IPS-20b (cell line): Measurements from ENCODE around the gene STPG1.

Experiments used
- H3K27ac ChIP-seq: one replicate; pipeline ENCODE4 v1.5.1; 2013; ENCODE audit warnings: low read length
- H3K27me3 ChIP-seq: 2 replicates; pipeline ENCODE4 v1.6.1; 2013; ENCODE audit warnings: mild to moderate bottlenecking, low read length, inconsistent platforms; ENCODE audit not compliant: insufficient read depth
- H3K36me3 ChIP-seq: 2 replicates; pipeline ENCODE4 v1.6.1; 2013; ENCODE audit warnings: low read depth, mild to moderate bottlenecking, inconsistent platforms, low read length, moderate library complexity; ENCODE audit not compliant: insufficient read depth
- H3K4me1 ChIP-seq: 2 replicates; pipeline ENCODE4 v1.6.1; 2013; ENCODE audit warnings: mild to moderate bottlenecking, control low read depth, inconsistent platforms, low read length, moderate library complexity; ENCODE audit not compliant: insufficient read depth
- H3K4me3 ChIP-seq: 2 replicates; pipeline ENCODE4 v1.5.1; 2013; ENCODE audit warnings: mild to moderate bottlenecking, low read length, inconsistent platforms
- H3K9ac ChIP-seq: 2 replicates; pipeline ENCODE4 v1.6.1; 2013; ENCODE audit warnings: low read depth, mild to moderate bottlenecking, inconsistent platforms, low read length, moderate library complexity
- H3K9me3 ChIP-seq: 2 replicates; pipeline ENCODE4 v1.6.1; 2013; ENCODE audit warnings: mild to moderate bottlenecking, low read depth, low read length, inconsistent platforms; ENCODE audit not compliant: insufficient read depth

The STPG1 gene

GRCh38 chr1:24443241-24443656, 29.7 kb upstream of the STPG1 start:
- no peak overlapping the region for H3K27ac ChIP-seq
- H3K4me3 ChIP-seq = no peak overlapping the region
- H3K9me3 ChIP-seq = no peaks in the 10 kb centered on the region

DNA sequence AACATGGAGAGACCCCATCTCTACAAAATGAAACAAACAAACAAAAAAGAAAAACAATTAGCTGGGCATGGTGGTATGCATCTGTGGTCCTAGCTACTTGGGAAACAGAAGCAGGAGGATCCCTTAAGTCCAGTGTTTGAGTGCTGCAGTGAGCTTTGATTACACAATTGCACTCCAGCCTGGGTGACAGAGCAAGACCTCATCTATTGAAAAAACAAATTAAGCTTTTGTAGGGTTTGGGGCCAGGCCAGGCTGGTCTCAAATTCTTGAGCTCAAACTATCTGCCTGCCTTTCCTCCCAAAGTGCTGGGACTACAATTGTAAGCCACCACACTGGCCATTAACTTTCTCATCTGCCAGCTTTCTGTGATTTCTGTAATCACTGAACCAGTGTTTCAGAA, 29.2 kb upstream of the STPG1 start:
- Histone ChIP-seq H3K36me3 (no peaks in the 10 kb centered on the region), H3K27ac (no peak overlapping the region), H3K9ac (no peak overlapping the region), H3K27me3 (no peaks in the 10 kb centered on the region), H3K4me3 (no peak overlapping the region), H3K9me3 (no peaks in the 10 kb centered on the region), H3K4me1 (peaks cover 15% of the 10 kb centered on the region; the same call in 1 of the 2 replicates)

More at GRCh38 chr1:24443241-24443656, 29.7 kb upstream of the STPG1 start:
- Histone ChIP-seq H3K27me3 (no peaks in the 10 kb centered on the region), H3K4me1 (peaks cover 13% of the 10 kb centered on the region; the same call in 1 of the 2 replicates), H3K9ac (no peak overlapping the region), H3K36me3 (no peaks in the 10 kb centered on the region)

DNA sequence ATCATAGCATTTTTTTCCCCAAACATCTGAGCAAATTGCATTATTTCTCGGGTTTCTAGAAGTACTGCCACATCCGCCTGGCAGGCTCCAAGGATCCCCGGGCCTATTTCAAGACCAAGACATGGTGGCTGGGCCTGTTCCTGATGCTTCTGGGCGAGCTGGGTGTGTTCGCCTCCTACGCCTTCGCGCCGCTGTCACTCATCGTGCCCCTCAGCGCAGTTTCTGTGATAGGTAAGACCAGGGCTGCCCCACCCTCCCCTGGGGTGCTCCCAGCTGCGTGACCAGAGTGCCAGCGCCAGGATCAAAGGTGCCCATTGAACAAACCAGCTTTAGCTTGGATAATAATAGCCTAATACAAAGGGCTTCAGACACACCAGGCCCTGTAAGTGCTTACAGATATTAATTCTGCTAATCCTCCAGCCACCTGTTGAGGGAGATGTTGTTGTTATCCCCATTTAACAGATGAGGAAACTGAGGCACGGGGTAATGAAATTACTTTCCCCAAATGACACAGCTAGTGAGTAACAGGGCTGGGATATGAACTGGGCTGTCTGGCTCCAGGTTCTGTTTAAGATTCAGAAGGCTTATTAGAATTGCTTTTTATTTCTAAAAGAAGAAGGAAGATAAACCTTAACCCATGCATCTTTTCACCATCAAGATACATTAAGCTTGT, 28.6 kb upstream of the STPG1 start:
- H3K27ac ChIP-seq = no peak overlapping the region
- H3K9ac ChIP-seq = no peak overlapping the region
- no peaks in the 10 kb centered on the region for H3K9me3 ChIP-seq
- H3K4me1 ChIP-seq = peaks cover 15% of the 10 kb centered on the region; the same call in 1 of the 2 replicates
- H3K4me3 ChIP-seq = no peak overlapping the region
- H3K36me3 ChIP-seq = no peaks in the 10 kb centered on the region
- H3K27me3 ChIP-seq = no peaks in the 10 kb centered on the region

- peaks cover 15% of the 10 kb centered on the region; the same call in 1 of the 2 replicates for H3K4me1 ChIP-seq
Observed at GRCh38 chr1:24441480-24441879, 27.9 kb upstream of the STPG1 start.

GRCh38 chr1:24440436-24440835, 26.9 kb upstream of the STPG1 start:
- Histone ChIP-seq H3K9ac (no peak overlapping the region), H3K4me1 (peaks cover 15% of the 10 kb centered on the region; the same call in 1 of the 2 replicates), H3K27me3 (no peaks in the 10 kb centered on the region), H3K4me3 (no peak overlapping the region), H3K9me3 (no peaks in the 10 kb centered on the region), H3K27ac (no peak overlapping the region), H3K36me3 (no peaks in the 10 kb centered on the region)

More at GRCh38 chr1:24441480-24441879, 27.9 kb upstream of the STPG1 start:
- Histone ChIP-seq H3K27ac (no peak overlapping the region), H3K36me3 (no peaks in the 10 kb centered on the region), H3K9ac (no peak overlapping the region), H3K27me3 (no peaks in the 10 kb centered on the region), H3K4me3 (no peak overlapping the region), H3K9me3 (no peaks in the 10 kb centered on the region)

GRCh38 chr1:24438423-24438901, 24.9 kb upstream of the STPG1 start:
- H3K27me3 ChIP-seq = no peaks in the 10 kb centered on the region
- no peaks in the 10 kb centered on the region for H3K36me3 ChIP-seq
- H3K4me3 ChIP-seq = no peak overlapping the region
- H3K4me1 ChIP-seq = peaks cover 13% of the 10 kb centered on the region; the same call in 1 of the 2 replicates
- H3K27ac ChIP-seq = no peak overlapping the region
- H3K9ac ChIP-seq = no peak overlapping the region
- no peaks in the 10 kb centered on the region for H3K9me3 ChIP-seq

GRCh38 chr1:24437631-24438396, 24.2 kb upstream of the STPG1 start:
- no peaks in the 10 kb centered on the region for H3K9me3 ChIP-seq
- no peaks in the 10 kb centered on the region for H3K27me3 ChIP-seq
- no peak overlapping the region for H3K4me3 ChIP-seq
- H3K9ac ChIP-seq = no peak overlapping the region
- H3K36me3 ChIP-seq = no peaks in the 10 kb centered on the region
- 0 out of 2 replicates have a peak, but pooled peaks cover 8% of the 10 kb centered on the region for H3K4me1 ChIP-seq
- H3K27ac ChIP-seq = no peak overlapping the region

- Histone ChIP-seq H3K36me3 (no peaks in the 10 kb centered on the region), H3K4me3 (no peak overlapping the region), H3K9me3 (no peaks in the 10 kb centered on the region), H3K4me1 (0 out of 2 replicates have a peak, but pooled peaks cover 8% of the 10 kb centered on the region), H3K27ac (no peak overlapping the region), H3K9ac (no peak overlapping the region), H3K27me3 (no peaks in the 10 kb centered on the region)
Observed at GRCh38 chr1:24435782-24436365, 22.3 kb upstream of the STPG1 start.

- H3K9ac ChIP-seq = no peak overlapping the region
- no peaks in the 10 kb centered on the region for H3K36me3 ChIP-seq
- H3K4me1 ChIP-seq = no peaks in the 10 kb centered on the region
- no peak overlapping the region for H3K27ac ChIP-seq
- no peaks in the 10 kb centered on the region for H3K9me3 ChIP-seq
- no peak overlapping the region for H3K4me3 ChIP-seq
- no peaks in the 10 kb centered on the region for H3K27me3 ChIP-seq
Observed at GRCh38 chr1:24427545-24427862, 13.9 kb upstream of the STPG1 start.

GRCh38 chr1:24426744-24427544, 13.4 kb upstream of the STPG1 start:
- Histone ChIP-seq H3K4me1 (no peaks in the 10 kb centered on the region), H3K9me3 (no peaks in the 10 kb centered on the region), H3K27me3 (no peaks in the 10 kb centered on the region), H3K9ac (no peak overlapping the region), H3K27ac (no peak overlapping the region), H3K4me3 (no peak overlapping the region), H3K36me3 (no peaks in the 10 kb centered on the region)

GRCh38 chr1:24425922-24426321, 12.3 kb upstream of the STPG1 start:
- no peak overlapping the region for H3K4me3 ChIP-seq
- H3K27me3 ChIP-seq = no peaks in the 10 kb centered on the region
- no peaks in the 10 kb centered on the region for H3K4me1 ChIP-seq
- H3K36me3 ChIP-seq = no peaks in the 10 kb centered on the region
- no peak overlapping the region for H3K9ac ChIP-seq
- H3K9me3 ChIP-seq = no peaks in the 10 kb centered on the region
- H3K27ac ChIP-seq = no peak overlapping the region
